Adipocyte (in vitro differentiated cells): ENCODE results near the gene WDR7.
A peak's percentile ranks its signal among the peaks of the same experiment; 100 is the strongest.

Source experiments
- DNase-seq: peaks from one replicate; pipeline ENCODE4 v3.0.0-alpha.2; 2015; ENCODE audit warnings: low read depth
- H3K27me3 ChIP-seq: replicated peaks from 2 replicates; pipeline ENCODE4 v1.7.0; 2013; ENCODE audit warnings: mild to moderate bottlenecking, low read length, moderate library complexity; ENCODE audit not compliant: control insufficient read depth, insufficient read depth
- H3K36me3 ChIP-seq: 2 replicates; pipeline ENCODE4 v1.7.0; 2013; ENCODE audit warnings: low read length, mild to moderate bottlenecking, moderate library complexity; ENCODE audit not compliant: control insufficient read depth, insufficient read depth, severe bottlenecking
- H3K4me1 ChIP-seq: 2 replicates; pipeline ENCODE4 v1.7.0; 2013; ENCODE audit warnings: mild to moderate bottlenecking, low read length, moderate library complexity; ENCODE audit not compliant: control insufficient read depth, insufficient read depth
- H3K4me3 ChIP-seq: 2 replicates; pipeline ENCODE4 v1.7.0; 2013; ENCODE audit warnings: mild to moderate bottlenecking, low read length, moderate library complexity
- H3K9ac ChIP-seq: 2 replicates; pipeline ENCODE4 v1.7.0; 2013; ENCODE audit warnings: mild to moderate bottlenecking, low read length, moderate library complexity
- H3K9me3 ChIP-seq: 2 replicates; pipeline ENCODE4 v1.7.0; 2013; ENCODE audit warnings: mild to moderate bottlenecking, low read length, moderate library complexity; ENCODE audit not compliant: control insufficient read depth

Gene WDR7

GRCh38 chr18:56861244-56861643, 210.1 kb downstream of the WDR7 start:
- H3K4me3 ChIP-seq: no peak overlapping the region
- peaks cover 5% of the 10 kb centered on the region for H3K36me3 ChIP-seq
- H3K27me3 ChIP-seq: no peaks in the 10 kb centered on the region
- no peak for DNase-seq
- no peak overlapping the region for H3K9ac ChIP-seq
- H3K4me1 ChIP-seq: no peaks in the 10 kb centered on the region
- H3K9me3 ChIP-seq: no peaks in the 10 kb centered on the region

GRCh38 chr18:56869189-56869777, 218.1 kb downstream of the WDR7 start:
- H3K36me3 ChIP-seq: no peaks in the 10 kb centered on the region
- H3K4me1 ChIP-seq: no peaks in the 10 kb centered on the region
- DNase-seq: peak; percentile 82
- no peak overlapping the region for H3K4me3 ChIP-seq
- H3K9me3 ChIP-seq: no peaks in the 10 kb centered on the region
- H3K27me3 ChIP-seq: no peaks in the 10 kb centered on the region
- no peak overlapping the region for H3K9ac ChIP-seq

GRCh38 chr18:56870982-56871381, 219.8 kb downstream of the WDR7 start:
- no peak for DNase-seq
- no peaks in the 10 kb centered on the region for H3K4me1 ChIP-seq
- H3K9me3 ChIP-seq: no peaks in the 10 kb centered on the region
- no peaks in the 10 kb centered on the region for H3K36me3 ChIP-seq
- H3K27me3 ChIP-seq: no peaks in the 10 kb centered on the region
- no peak overlapping the region for H3K9ac ChIP-seq
- H3K4me3 ChIP-seq: no peak overlapping the region

GRCh38 chr18:56872140-56872539, 221.0 kb downstream of the WDR7 start:
- no peak overlapping the region for H3K4me3 ChIP-seq
- no peaks in the 10 kb centered on the region for H3K4me1 ChIP-seq
- H3K9ac ChIP-seq: no peak overlapping the region
- H3K36me3 ChIP-seq: no peaks in the 10 kb centered on the region
- H3K27me3 ChIP-seq: no peaks in the 10 kb centered on the region
- DNase-seq: no peak
- H3K9me3 ChIP-seq: no peaks in the 10 kb centered on the region

- no peaks in the 10 kb centered on the region for H3K36me3 ChIP-seq
- no peaks in the 10 kb centered on the region for H3K4me1 ChIP-seq
- no peaks in the 10 kb centered on the region for H3K27me3 ChIP-seq
- H3K9ac ChIP-seq: no peak overlapping the region
- no peak overlapping the region for H3K4me3 ChIP-seq
- H3K9me3 ChIP-seq: no peaks in the 10 kb centered on the region
- no peak for DNase-seq
These were observed 222.4 kb downstream of the WDR7 start for GRCh38 chr18:56873441-56874140.

- H3K9me3 ChIP-seq: no peaks in the 10 kb centered on the region
- H3K4me3 ChIP-seq: no peak overlapping the region
- no peaks in the 10 kb centered on the region for H3K27me3 ChIP-seq
- no peaks in the 10 kb centered on the region for H3K4me1 ChIP-seq
- no peak for DNase-seq
- no peak overlapping the region for H3K9ac ChIP-seq
- no peaks in the 10 kb centered on the region for H3K36me3 ChIP-seq
These were observed 227.6 kb downstream of the WDR7 start for GRCh38 chr18:56878711-56879110.

GRCh38 chr18:56884511-56884910, 233.4 kb downstream of the WDR7 start:
- H3K4me3 ChIP-seq: no peak overlapping the region
- no peak for DNase-seq
- no peak overlapping the region for H3K9ac ChIP-seq
- H3K27me3 ChIP-seq: no peaks in the 10 kb centered on the region
- H3K4me1 ChIP-seq: no peaks in the 10 kb centered on the region
- H3K9me3 ChIP-seq: no peaks in the 10 kb centered on the region
- H3K36me3 ChIP-seq: no peaks in the 10 kb centered on the region

- no peak for DNase-seq
These were observed 237.8 kb downstream of the WDR7 start for GRCh38 chr18:56888978-56889377.

GRCh38 chr18:56889621-56890020, 238.5 kb downstream of the WDR7 start:
- DNase-seq: no peak
- peaks cover 18% of the 10 kb centered on the region for H3K4me1 ChIP-seq
- no peaks in the 10 kb centered on the region for H3K27me3 ChIP-seq
- H3K9me3 ChIP-seq: no peaks in the 10 kb centered on the region
- no peaks in the 10 kb centered on the region for H3K36me3 ChIP-seq
- no peak overlapping the region for H3K4me3 ChIP-seq
- H3K9ac ChIP-seq: no peak overlapping the region

More at GRCh38 chr18:56888978-56889377, 237.8 kb downstream of the WDR7 start:
- Histone ChIP-seq H3K9ac (no peak overlapping the region), H3K4me3 (no peak overlapping the region), H3K4me1 (peaks cover 18% of the 10 kb centered on the region), H3K27me3 (no peaks in the 10 kb centered on the region), H3K36me3 (no peaks in the 10 kb centered on the region), H3K9me3 (no peaks in the 10 kb centered on the region)

GRCh38 chr18:56890632-56891031, 239.5 kb downstream of the WDR7 start:
- Histone ChIP-seq H3K36me3 (no peaks in the 10 kb centered on the region), H3K9ac (no peak overlapping the region), H3K27me3 (no peaks in the 10 kb centered on the region), H3K4me3 (no peak overlapping the region), H3K9me3 (no peaks in the 10 kb centered on the region), H3K4me1 (peaks cover 18% of the 10 kb centered on the region)
- DNase-seq: peak; percentile 77

- Histone ChIP-seq H3K36me3 (no peaks in the 10 kb centered on the region), H3K27me3 (no peaks in the 10 kb centered on the region)
These were observed 240.0 kb downstream of the WDR7 start for GRCh38 chr18:56891116-56891515.

GRCh38 chr18:56891870-56892269, 240.7 kb downstream of the WDR7 start:
- no peak overlapping the region for H3K9ac ChIP-seq
- H3K4me3 ChIP-seq: no peak overlapping the region
- H3K36me3 ChIP-seq: no peaks in the 10 kb centered on the region
- H3K27me3 ChIP-seq: no peaks in the 10 kb centered on the region
- H3K9me3 ChIP-seq: no peaks in the 10 kb centered on the region
- DNase-seq: peak; percentile 9
- peaks cover 18% of the 10 kb centered on the region for H3K4me1 ChIP-seq

More at GRCh38 chr18:56891116-56891515, 240.0 kb downstream of the WDR7 start:
- DNase-seq: peak; percentile 10
- no peak overlapping the region for H3K4me3 ChIP-seq
- H3K9ac ChIP-seq: no peak overlapping the region
- no peaks in the 10 kb centered on the region for H3K9me3 ChIP-seq
- peaks cover 18% of the 10 kb centered on the region for H3K4me1 ChIP-seq
